GM19452 (cell line): ENCODE measurements around the gene PRPH2.

Experiments
- ATAC-seq: cut with Tn5 transposase; IDR thresholded peaks from one replicate; pipeline ENCODE4 v1.9.1; 2021; ENCODE audit not compliant: unreplicated experiment

PRPH2 gene, protein sequence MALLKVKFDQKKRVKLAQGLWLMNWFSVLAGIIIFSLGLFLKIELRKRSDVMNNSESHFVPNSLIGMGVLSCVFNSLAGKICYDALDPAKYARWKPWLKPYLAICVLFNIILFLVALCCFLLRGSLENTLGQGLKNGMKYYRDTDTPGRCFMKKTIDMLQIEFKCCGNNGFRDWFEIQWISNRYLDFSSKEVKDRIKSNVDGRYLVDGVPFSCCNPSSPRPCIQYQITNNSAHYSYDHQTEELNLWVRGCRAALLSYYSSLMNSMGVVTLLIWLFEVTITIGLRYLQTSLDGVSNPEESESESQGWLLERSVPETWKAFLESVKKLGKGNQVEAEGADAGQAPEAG

DNA sequence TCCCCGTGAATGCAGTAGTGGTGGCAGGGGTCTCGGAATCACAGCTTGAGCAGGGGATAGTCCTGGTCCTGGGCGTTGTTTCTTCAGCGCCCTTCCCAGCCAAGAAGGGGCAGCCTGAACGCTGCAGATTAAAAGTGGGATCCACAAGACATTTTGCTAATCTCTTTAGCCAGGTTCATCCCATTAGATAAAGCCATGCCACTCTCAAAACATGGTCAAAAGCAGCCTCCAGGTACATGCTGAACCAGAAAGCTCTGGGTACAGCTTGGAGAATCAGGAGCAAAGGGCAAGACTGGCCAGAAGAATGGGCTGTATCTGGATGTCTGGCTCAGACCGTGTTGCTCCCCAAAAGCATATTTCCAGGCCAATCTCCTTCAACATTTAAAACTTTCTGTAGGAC, at the start of gene PRPH2:
Gene PRPH2, minus strand, starts transcription at position 101 of the 400 bp plus-strand sequence. CDS start 263 bp downstream, outside the sequence.
- no peak for ATAC-seq

DNA sequence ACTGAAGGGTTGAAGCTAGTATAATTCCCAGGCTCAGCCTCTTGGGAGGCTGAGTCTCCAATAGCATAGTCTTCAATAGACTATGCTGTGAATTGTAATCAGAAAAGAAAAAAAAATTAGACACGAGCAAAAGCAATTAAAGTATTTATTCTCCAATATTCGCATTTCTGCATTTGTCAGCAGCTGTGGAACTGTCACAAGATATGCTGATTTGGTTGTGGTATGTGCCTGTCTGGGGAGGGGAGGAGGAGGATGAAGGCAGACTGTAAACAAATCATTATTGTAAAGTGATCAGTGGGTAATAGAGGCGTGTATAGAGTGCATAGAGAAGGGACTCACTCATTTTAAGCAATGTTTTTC, 49.3 kb upstream of the PRPH2 start:
- peak; percentile 21 for ATAC-seq

DNA sequence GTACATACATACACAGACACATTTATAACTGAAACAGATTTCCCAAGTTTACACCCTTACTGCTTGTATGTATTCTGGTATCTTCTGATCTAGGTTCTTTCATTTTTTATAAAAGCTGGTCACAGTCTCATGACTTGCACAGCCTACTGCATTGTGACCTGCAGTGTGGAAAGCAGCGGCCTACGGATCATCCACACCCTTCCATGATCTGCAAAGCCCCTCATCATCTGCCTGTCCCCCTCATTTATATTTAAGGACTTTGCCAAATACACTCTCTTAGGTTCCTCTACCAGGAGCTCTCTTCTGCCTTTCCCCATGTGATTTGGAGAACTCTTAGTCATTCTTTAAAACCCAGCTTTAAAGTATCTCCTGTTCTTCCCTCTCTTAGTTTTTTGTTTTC, 47.4 kb upstream of the PRPH2 start:
- no peak for ATAC-seq

DNA sequence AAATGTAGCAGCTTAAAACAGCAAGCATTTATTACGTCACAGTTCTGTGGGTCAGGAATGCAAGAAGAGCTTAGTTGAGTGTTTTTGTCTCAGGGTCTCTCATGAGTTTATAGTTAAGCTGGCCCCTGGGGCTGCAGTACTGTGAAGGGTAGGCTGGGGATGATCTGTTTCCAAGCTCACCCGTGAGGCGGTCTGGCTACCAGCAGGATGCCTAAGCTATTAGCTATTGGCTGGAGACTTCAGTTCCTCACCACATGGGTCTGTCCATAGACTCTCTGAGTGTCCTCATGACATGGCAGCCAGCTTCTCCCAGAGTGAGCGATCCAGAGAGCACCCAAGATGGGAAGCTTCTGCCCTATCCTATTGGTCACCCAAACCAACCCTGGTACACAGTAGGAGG, 46.7 kb upstream of the PRPH2 start:
- ATAC-seq, result no peak

DNA sequence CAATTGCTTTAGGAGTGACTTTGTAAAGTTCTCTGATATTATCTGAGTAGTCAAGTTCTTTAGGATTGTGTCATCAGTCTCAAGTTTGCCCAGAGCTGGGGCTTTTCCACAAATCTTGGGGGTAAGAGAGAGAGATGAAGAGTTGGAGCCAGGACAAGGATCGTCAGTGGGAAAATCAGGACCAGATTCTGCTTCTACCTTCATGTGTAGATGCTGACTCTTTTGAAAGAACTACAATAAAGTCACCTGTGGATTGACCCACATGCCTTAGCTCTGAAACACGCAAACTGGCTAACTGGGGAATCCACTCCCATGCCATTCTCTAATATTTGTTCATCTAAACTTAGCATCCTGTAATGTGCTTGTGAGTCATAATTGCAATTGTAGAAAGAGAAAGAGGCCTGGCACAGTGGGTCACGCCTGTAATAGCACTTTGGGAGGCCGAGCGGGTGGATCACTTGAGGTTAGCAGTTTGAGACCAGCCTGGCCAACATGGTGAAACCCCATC, 43.8 kb upstream of the PRPH2 start:
- no peak for ATAC-seq

DNA sequence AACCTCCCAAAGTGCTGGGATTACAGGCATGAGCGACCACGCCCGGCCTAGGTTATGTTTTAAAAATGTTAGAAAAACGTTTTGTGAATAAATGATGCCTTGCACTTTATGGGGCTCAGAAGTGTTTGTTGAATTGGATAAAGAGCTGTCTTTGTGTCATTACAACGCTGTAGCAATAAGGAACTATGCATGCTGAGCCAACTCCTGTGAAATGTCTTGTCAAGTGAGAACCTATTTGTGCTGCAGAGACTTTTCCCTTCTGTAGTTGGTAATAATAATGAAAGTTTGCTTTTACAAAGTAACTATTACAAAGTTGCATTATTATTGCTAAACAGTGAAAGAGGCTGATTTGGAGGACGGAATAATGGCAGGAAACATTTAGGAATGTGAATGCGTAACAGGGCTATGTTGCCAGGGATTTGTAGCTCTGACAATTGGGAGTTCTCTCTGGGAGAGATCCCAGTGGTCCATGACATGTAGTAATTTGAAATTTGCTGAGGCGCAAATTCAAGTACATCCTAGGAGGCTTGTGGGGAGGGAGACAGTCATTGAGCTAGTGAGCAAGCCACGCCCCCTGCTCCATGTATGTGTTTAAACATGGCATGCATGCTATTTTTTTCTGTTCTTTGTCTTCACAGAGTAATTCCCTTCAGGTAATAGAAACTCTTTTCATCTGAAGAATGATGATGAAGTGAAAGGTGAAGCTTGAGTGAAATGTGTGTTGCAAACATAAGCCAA, 42.7 kb upstream of the PRPH2 start:
- no peak for ATAC-seq

DNA sequence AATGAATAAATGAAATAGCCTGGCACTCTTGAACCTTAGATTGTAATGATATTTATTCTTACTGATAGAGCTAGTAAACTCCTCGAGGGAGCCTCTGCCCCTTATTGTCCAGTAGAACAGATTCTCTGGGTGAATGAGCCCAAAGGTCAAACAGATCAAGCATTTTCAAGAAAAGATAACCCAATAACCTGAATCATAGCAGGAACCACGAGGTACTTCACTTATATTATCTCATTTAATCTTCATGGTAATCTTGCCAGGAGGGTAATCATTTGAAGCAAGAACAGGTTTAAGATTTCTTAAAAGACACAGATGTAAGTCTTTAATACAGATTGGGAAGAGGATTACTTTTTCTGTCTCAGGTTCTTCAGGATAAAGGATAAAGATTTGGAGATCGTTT, 40.6 kb upstream of the PRPH2 start:
- ATAC-seq, result no peak

DNA sequence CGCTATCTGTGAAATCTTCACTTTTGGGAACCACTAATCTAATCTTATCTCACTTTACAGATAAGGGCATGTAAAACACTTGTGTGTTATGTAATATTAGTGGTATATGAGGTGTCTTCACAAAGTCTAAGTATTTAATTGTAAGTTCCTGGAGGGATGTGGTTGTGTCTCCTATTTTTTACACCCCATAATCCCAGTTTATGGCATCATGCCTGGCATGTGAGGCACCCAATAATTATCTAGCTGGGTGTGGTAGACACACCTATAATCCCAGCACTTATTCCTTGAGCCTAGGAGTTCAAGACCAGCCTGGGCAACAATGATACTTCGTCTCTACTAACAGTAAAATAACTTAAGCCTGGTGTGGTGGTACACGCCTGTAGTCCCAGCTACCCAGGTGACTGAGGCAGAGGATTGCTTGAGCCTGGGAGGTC, 40.0 kb upstream of the PRPH2 start:
- ATAC-seq, result no peak

DNA sequence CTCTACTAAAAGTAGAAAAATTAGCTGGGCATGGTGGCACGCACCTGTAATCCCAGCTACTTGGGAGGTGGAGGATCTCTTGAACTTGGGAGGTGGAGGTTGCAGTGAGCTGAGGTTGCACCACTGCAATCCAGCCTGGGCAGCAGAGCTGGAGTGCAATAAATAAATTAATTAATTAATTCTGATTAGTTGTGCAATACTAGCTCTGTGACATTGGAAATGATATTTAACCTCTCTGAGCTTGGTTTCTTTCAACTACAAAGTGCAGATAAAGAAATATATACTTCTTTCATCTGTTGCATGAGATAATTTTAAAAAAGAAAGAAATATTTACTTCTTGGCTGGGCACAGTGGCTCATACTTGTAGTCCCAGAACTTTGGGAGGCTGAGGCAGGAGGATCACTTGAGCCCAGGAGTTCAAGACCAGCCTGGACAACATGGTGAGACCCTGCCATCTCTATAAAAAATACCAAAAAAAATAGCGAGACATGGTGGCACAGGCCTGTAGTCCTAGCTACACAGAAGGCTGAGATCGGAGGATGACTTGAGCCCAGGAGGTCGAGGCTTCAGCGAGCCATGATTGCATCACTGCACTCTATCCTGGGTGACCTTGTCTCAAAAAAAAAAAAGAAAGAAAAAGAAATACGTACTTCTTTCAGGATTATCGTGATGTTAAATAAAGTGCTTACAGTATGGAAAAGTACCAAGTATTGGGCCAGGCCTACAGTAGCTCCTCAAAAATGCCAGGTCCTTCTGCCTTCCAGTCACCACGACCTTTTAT, 39.1 kb upstream of the PRPH2 start:
- no peak for ATAC-seq

DNA sequence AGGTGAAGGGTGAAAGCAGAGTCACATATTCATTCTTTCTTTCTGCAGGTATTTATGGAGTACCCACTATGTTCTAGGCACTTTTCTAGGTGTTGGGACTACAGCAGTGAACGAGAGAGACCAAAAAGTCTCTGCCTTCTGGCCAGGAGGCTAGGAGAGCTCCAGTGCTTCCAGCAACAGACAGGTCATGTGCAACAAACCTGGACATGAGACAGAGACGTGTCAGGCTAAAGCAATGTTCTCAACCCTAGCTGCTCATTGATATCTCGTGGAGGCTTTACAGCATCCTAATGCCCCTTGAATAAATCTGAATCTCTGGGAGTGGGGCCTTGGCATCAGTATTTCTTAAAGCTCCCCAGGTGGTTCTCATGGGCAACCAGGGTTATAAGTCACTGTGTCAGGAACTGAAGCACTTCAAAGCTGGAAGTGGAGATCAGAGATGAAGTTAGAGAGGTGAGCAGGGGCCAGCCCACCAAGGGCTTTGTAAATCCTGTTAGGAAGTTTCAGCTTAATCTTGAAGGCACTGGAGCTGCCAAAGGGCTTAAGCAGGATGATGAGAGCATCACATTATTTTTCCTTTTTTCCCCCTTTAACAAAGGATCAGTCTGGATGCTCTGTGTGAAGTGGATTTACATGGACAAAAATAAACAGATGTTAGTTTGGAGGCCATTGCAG, 36.5 kb upstream of the PRPH2 start:
- no peak for ATAC-seq

DNA sequence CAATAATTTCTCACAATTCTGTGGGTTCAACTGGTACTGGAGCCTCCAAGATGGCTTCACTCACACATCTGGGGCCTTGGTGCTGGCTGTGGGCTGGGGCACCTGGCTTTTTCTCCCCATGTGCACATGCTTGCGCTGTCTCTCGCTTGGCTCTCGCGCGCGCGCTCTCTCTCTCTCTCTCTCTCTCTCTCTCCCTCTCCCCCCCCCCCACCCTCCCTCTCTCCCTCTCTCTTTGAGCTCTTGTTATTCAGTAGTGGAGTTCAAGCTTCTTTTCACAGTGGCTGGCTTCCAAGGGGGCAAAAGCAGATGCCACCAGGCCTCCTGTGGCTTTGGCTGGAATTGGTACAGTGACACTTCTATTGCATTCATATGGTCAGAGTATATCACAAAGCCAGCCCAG, 34.3 kb upstream of the PRPH2 start:
- ATAC-seq, result no peak

DNA sequence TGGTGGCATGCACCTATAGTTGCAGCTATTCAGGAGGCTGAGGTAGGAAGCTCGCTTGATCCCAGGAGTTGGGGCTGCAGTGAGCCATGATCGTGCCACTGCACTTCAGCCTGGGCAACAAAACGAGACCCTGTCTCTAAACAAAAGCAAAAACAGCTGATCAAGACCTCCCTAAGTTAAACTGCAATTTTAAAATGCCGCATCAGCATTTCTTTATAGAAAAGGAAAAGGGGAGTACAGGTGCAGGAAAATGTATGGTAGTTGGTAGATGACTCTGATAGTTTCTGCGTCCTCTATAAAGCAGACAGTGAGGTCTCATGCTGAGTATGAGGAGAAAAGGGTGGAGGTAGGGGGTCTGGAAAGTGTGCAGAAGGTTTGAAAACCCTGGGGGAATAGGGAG, 32.4 kb upstream of the PRPH2 start:
- no peak for ATAC-seq

DNA sequence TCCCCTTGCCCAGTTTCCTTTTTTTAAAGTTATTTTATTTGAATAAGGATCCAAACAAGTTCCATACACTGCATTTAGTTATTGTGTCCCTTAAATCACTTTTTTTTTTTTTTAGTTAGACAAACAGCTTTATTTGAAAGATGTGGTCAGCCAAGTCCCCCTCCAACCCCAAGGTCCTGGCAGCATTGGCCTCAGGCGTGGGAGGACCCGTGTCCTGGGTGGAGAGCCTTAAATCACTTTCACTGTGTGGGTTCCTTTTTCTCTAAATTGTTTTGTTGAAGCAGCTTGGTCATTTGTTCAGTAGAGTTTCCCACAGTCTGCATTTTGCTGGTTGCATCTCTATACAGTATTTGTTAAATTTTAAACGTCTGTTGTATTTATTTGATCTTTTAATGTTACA, 28.7 kb upstream of the PRPH2 start:
- ATAC-seq, result no peak

DNA sequence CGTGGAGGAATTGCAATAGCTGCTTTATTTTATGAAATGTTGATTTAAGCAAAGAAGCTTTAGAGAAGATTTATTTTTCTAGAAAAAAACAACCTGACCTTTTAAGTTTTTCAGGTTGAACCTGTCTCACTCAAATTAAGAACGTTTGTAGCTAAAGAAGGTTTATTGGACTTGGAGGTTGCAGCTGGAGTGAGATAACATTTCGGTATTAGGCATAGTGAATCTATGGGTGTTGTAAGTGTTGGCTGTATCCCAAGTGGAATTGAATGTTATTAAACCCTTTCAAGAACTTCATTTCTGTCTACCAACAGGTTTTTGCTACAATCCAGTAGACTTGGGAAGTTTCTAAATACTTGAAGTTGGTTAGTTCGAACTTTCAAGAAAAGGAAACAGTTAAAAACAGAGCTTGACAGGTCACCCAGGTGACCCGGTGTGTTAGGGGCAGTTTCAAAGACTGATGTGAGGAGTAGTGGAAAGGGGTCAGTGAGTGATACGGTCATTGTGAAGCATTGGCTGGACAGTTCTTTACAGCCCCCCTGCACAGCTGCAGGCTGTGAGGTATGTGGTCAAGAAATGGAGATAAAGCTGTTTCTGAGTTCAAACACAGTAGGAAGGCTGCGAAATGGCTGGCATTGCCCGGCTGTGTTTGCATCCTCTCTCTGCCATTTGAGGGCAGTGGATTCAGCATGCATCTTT, 26.0 kb upstream of the PRPH2 start:
- ATAC-seq, result no peak

DNA sequence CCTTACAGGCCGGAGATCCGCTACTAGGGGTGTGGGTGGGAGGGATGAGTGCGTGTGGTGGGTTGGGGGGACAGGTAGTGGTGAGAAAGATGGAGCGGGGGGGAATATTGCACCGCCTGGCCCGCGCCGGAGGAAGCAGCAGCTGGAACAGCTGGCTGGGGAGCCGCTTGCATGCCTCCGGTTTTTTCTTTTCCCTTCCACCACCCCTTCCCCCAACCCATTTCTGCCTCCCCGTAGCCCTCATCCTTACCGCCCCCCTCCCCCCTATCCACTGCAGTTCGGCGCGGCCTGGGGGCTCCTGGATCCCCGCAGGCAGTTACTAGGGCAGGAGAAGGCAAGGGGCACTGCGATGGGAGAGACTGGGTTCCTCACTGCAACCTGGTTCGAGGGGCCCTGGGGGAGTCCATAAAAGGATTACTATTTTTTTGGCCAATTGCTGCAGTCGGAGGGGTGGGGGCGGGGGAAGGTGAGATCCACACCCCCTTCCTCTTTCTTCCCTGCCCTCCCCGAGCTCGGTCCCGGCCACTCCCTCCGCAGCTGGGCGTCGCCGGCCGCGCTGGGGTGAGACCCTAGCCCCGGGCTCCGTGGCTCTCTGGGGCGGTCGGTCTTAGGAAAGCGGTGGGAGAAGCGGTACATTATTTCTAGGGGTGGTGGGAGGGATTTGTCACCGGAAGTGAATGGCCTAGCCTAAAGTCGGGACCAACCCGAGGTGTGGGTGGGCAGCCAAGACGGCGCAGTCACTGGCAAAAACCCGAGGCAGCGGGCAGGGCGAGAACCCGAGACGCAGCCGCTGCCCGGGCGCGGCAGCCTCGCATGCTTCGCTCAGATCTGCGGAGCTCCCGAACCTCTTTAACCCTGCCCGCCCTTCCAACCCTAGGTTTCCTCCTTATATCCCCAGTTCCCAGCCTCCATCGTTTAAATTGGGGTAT, 24.3 kb upstream of the PRPH2 start:
- ATAC-seq, result peak; percentile 43

DNA sequence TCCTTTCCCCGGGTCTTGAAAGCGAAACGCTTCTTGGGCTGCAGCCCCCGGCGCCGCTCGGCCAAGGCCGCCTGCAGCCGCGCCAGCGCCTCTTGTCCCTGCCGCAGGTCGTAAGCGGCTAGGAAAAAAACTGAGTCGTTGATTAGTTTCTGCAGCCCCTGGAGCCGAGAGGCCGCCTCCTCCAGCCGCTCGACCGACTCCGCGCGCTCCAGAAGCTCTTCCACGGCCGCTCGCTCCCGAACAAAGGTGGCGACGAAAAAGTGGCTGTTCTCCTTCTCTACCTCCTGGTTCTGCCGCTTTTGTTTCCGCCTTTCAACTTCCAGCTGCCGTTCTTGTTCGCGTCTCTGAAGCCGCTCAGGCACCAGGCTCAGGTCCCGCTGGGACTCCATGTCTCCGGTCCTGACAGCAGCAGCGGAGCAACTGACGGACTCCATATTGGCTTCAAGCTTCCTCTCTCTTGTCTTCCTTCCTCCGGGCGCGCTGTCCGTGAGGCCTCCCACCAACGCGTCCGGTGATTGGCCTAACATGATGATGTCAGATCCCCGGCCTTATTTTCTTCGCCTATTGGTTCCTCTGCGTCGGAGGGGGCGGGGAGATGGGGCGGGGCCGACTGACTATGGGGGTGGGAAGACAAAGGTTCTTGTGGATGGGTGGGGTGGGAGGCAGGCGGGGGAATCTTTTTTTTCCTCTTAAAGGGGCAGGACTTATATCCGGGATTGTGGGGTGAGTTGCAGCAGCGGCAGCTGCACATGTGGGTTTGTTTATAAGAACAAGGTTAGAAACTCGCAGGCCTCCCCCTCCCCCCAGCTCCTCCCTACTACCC, 23.5 kb upstream of the PRPH2 start, which contains the start of gene TBCC:
Gene TBCC, minus strand, starts transcription at position 464 of the 823 bp plus-strand sequence. Its CDS starts 30 bp downstream, at position 434.
- peak; percentile 78 for ATAC-seq

DNA sequence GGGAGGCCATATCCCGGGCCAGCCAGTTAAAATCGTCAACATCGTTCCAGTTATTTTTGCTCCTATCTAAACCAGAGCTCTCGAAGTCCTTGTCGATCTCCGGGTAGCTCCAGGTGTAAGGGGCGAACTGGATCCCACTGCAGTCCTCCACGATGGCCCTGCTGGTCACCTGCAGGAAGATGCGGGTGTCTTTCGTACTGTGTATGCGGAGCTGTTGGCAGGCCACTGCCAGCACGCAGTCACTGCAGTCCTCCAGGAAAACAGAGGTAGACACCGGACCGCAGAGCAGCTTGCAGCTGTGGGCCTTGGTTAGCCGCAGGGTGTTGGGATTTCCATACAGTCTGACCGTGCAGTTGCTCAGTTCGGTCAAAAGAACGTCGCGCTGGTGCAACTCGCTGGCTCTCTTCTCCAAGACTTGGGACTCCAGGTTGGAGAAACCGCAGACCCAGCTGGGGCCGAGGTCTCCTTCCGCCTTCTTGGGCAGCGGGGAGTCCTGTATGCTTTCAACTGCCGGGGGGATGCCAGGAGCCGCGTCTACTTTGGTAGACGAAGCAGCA, 22.8 kb upstream of the PRPH2 start:
- ATAC-seq, result no peak

DNA sequence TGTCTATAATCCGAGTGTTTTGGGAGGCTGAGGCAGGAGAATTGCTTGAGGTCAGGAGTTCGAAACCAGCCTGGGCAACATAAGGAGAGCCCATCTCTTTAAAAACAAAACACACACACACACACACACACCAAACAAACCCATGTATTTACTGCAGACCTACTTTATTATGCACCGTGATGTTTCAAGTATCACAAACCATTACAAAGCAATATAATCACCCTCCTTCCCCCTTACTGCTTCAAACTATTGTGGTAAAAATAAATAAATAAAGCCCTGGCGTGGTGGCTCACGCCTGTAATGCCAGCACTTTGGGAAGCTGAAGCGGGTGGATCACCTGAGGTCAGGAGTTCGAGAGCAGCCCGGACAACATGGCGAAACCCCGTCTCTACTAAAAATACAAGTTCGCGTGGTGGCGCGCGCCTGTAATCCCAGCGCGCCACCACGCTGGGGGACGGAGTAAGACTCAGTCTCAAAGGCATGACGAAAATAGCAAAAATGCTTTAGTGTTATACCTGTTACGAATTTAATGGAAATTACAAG, 22.0 kb upstream of the PRPH2 start:
- no peak for ATAC-seq
